PC-9 (cell line): ENCODE results near the gene SCAI. TPM values are rescaled to one million over a fixed set of nuclear protein-coding genes. Genes with fewer than 3 reads are reported as not detected.

ENCODE experiments used
- BruUV-seq: library from RNA; stranded (reverse); fragments of 400-500 nt; replicated peaks from 2 replicates; lab custom pipeline; 2021; lab: Mats Ljungman, UMichigan
- CTCF ChIA-PET: fragments of 300-600 bp; sonication (Branson Sonifier 250); formaldehyde crosslinking; loops from one replicate; lab custom pipeline; 2022; ENCODE audit warnings: antibody characterized with exemption; lab: Charles Lee
- POLR2A ChIA-PET: fragments of 300-600 bp; sonication (Branson Sonifier 250); formaldehyde crosslinking; loops from one replicate; lab custom pipeline; 2022; ENCODE audit warnings: antibody characterized with exemption; ENCODE audit not compliant: unreplicated experiment; lab: Charles Lee
- DNase-seq, 2 experiments: peaks; one replicate each; pipeline versions ENCODE4 v3.0.0 to v3.0.0-alpha.2; 2015 to 2022; ENCODE audit warnings: mixed read lengths in 1 of 2
- H2AFZ ChIP-seq: fragments of 200-600 bp; sonication (generic); 2 replicates; pipeline ENCODE4 v1.8.1; 2017; ENCODE audit warnings: antibody characterized with exemption
- H3F3A ChIP-seq: fragments of 200-600 bp; sonication (generic); 2 replicates; pipeline ENCODE4 v1.8.1; 2017; ENCODE audit warnings: antibody characterized with exemption, mild to moderate bottlenecking, low read depth; ENCODE audit not compliant: insufficient read depth
- H3K27ac ChIP-seq: fragments of 200-600 bp; sonication (generic); 2 replicates; pipeline ENCODE4 v1.6.1; 2016; ENCODE audit warnings: mixed run types
- H3K27me3 ChIP-seq: fragments of 200-600 bp; sonication (generic); 2 replicates; pipeline ENCODE4 v1.6.1; 2016; ENCODE audit warnings: low read depth, mixed run types; ENCODE audit not compliant: insufficient read depth
- H3K36me3 ChIP-seq: fragments of 200-600 bp; sonication (generic); 2 replicates; pipeline ENCODE4 v1.6.1; 2016; ENCODE audit warnings: low read depth, mixed run types
- H3K4me1 ChIP-seq: fragments of 200-600 bp; sonication (generic); replicated peaks from 2 replicates; pipeline ENCODE4 v1.6.1; 2016; ENCODE audit warnings: mixed run types; ENCODE audit not compliant: insufficient read depth
- H3K4me2 ChIP-seq: fragments of 200-600 bp; sonication (generic); 2 replicates; pipeline ENCODE4 v1.6.1; 2017; ENCODE audit warnings: mixed run types
- H3K4me3 ChIP-seq: fragments of 200-600 bp; sonication (generic); 2 replicates; pipeline ENCODE4 v1.6.1; 2016; ENCODE audit warnings: mixed run types
- H3K79me2 ChIP-seq: fragments of 200-600 bp; sonication (generic); 2 replicates; pipeline ENCODE4 v1.6.1; 2017; ENCODE audit warnings: low read depth, mixed run types
- H3K9me2 ChIP-seq: fragments of 200-600 bp; sonication (generic); 2 replicates; pipeline ENCODE4 v1.8.1; 2017; ENCODE audit warnings: mild to moderate bottlenecking; ENCODE audit not compliant: insufficient read depth
- H3K9me3 ChIP-seq: fragments of 200-600 bp; sonication (generic); 2 replicates; pipeline ENCODE4 v1.8.1; 2016; ENCODE audit warnings: low read depth; ENCODE audit not compliant: insufficient read depth
- H4K20me1 ChIP-seq: fragments of 200-600 bp; sonication (generic); 2 replicates; pipeline ENCODE4 v1.8.1; 2017; ENCODE audit not compliant: insufficient read depth
- CTCF ChIP-seq: fragments of 200-600 bp; sonication (generic); conservative IDR thresholded peaks from 2 replicates; pipeline ENCODE4 v1.6.1; 2017; ENCODE audit warnings: mixed run types, antibody characterized with exemption, mild to moderate bottlenecking, moderate library complexity
- EZH2 ChIP-seq: fragments of 200-600 bp; sonication (generic); IDR thresholded peaks from 2 replicates; pipeline ENCODE4 v1.8.0; 2017; ENCODE audit warnings: antibody characterized with exemption, low read depth
- intact Hi-C: fragments of 100-400 bp; cut with micrococcal nuclease; formaldehyde crosslinking; loops from one replicate; pipeline ENCODE4 v1.10.0; 2022; ENCODE audit not compliant: unreplicated experiment
- total RNA-seq: library from RNA; stranded (reverse); gene quantifications from 2 replicates; pipeline ENCODE4 v1.2.3, GENCODE V29; 2021

The SCAI gene
- total RNA-seq, 1 experiment from 2014 or later: 16.0 TPM

- no peaks in the 10 kb centered on the region for H3K4me1 ChIP-seq
- H3K4me3 ChIP-seq: no peak overlapping the region
- H3K27ac ChIP-seq: no peak overlapping the region
- H3K4me2 ChIP-seq: no peak overlapping the region
- no peak overlapping the region for H2AFZ ChIP-seq
- intact Hi-C loops: no loop called here
- no peaks in the 10 kb centered on the region for H4K20me1 ChIP-seq
- no TSS peak for BruUV-seq
- 0 out of 2 replicates have a peak, but pooled peaks cover 3% of the 10 kb centered on the region for H3K36me3 ChIP-seq
- no peaks in the 10 kb centered on the region for H3F3A ChIP-seq
- ChIA-PET POLR2A (interaction anchor here (0.6 kb wide), 1 partner anchor 18 kb away, joined by 11 read pairs; no protein-coding TSS in a partner anchor), CTCF (no interaction called here)
- H3K9me2 ChIP-seq: no peaks in the 10 kb centered on the region
- TF ChIP-seq CTCF (no peak), EZH2 (no peak)
- H3K27me3 ChIP-seq: no peaks in the 10 kb centered on the region
- no peak for DNase-seq
- H3K79me2 ChIP-seq: no peaks in the 10 kb centered on the region
- no peaks in the 10 kb centered on the region for H3K9me3 ChIP-seq
These were observed 76.3 kb downstream of the SCAI start for GRCh38 chr9:125066839-125067619.

GRCh38 chr9:125061391-125061790 is 81.9 kb downstream of the SCAI start:
- BruUV-seq: no TSS peak
- ChIA-PET POLR2A (interaction anchor here (0.5 kb wide), 1 partner anchor 10 kb away, joined by 5 read pairs; no protein-coding TSS in a partner anchor), CTCF (no interaction called here)
- H3K27me3 ChIP-seq: no peaks in the 10 kb centered on the region
- no peaks in the 10 kb centered on the region for H3K9me2 ChIP-seq
- H3K9me3 ChIP-seq: no peaks in the 10 kb centered on the region
- 0 out of 2 replicates have a peak, but pooled peaks cover 3% of the 10 kb centered on the region for H3K36me3 ChIP-seq
- no peak for TF ChIP-seq EZH2
- no peak for TF ChIP-seq CTCF
- no peak for DNase-seq
- H3K4me2 ChIP-seq: no peak overlapping the region
- H4K20me1 ChIP-seq: no peaks in the 10 kb centered on the region
- no peaks in the 10 kb centered on the region for H3K79me2 ChIP-seq
- no peak overlapping the region for H2AFZ ChIP-seq
- no peak overlapping the region for H3K4me3 ChIP-seq
- no peaks in the 10 kb centered on the region for H3F3A ChIP-seq
- intact Hi-C loops: no loop called here
- no peaks in the 10 kb centered on the region for H3K4me1 ChIP-seq
- no peak overlapping the region for H3K27ac ChIP-seq

GRCh38 chr9:125049212-125050049 is 93.9 kb downstream of the SCAI start:
- no peaks in the 10 kb centered on the region for H3K9me3 ChIP-seq
- TF ChIP-seq CTCF: no peak
- TF ChIP-seq EZH2: no peak
- H3K27ac ChIP-seq: no peak overlapping the region
- DNase-seq: no peak
- no peak overlapping the region for H3K4me2 ChIP-seq
- no peaks in the 10 kb centered on the region for H3K36me3 ChIP-seq
- intact Hi-C loops: no loop called here
- POLR2A ChIA-PET: no interaction called here
- H3K4me1 ChIP-seq: no peaks in the 10 kb centered on the region
- no peaks in the 10 kb centered on the region for H3K9me2 ChIP-seq
- no peak overlapping the region for H3K4me3 ChIP-seq
- no peaks in the 10 kb centered on the region for H4K20me1 ChIP-seq
- H3K27me3 ChIP-seq: no peaks in the 10 kb centered on the region
- no TSS peak for BruUV-seq
- no peaks in the 10 kb centered on the region for H3K79me2 ChIP-seq
- H3F3A ChIP-seq: no peaks in the 10 kb centered on the region
- CTCF ChIA-PET: no interaction called here
- H2AFZ ChIP-seq: no peak overlapping the region
